ENCODE data around the gene DGKI. TPM values are rescaled to one million over a fixed set of nuclear protein-coding genes. Genes with fewer than 3 reads are reported as not detected.

DGKI gene
- total and polyA plus RNA-seq, 9 of the 15 experiments (the other 6 are each of a cell fraction or from before 2014, with no cell fraction given), result 0.11 to 0.54 (median 0.15) TPM; not detected in 5

GRCh38 chr7:137577184-137577583, 269.6 kb downstream of the DGKI start:
- TF ChIP-seq SNRNP70 (optimal IDR thresholded peaks at IDR 0.05; ENCODE audit: low read depth, low read length), result no peak
- no peak for TF ChIP-seq SFPQ (IDR thresholded peaks at IDR 0.05; ENCODE audit: low read depth, low read length)
- TF ChIP-seq PURB (CRISPR knock-in tag; IDR thresholded peaks at IDR 0.05; ENCODE audit: low read depth), result no peak
- no peak for TF ChIP-seq ZNF175 (CRISPR knock-in tag; IDR thresholded peaks at IDR 0.05; ENCODE audit: low read depth)
- TF ChIP-seq YBX1 (IDR thresholded peaks at IDR 0.05), result no peak
- TF ChIP-seq ZNF696 (CRISPR knock-in tag; conservative IDR thresholded peaks at IDR 0.05), result no peak
- TF ChIP-seq NFE2L1 (tag; IDR thresholded peaks at IDR 0.05; ENCODE audit: borderline replicate concordance, low read depth), result no peak
- TF ChIP-seq, protein P1, sequence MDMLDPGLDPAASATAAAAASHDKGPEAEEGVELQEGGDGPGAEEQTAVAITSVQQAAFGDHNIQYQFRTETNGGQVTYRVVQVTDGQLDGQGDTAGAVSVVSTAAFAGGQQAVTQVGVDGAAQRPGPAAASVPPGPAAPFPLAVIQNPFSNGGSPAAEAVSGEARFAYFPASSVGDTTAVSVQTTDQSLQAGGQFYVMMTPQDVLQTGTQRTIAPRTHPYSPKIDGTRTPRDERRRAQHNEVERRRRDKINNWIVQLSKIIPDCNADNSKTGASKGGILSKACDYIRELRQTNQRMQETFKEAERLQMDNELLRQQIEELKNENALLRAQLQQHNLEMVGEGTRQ (CRISPR knock-in tag; IDR thresholded peaks at IDR 0.05), result no peak
- no peak for TF ChIP-seq ZC3H8 (IDR thresholded peaks at IDR 0.05)
- TF ChIP-seq SPI1 (IDR thresholded peaks at IDR 0.05; ENCODE audit: borderline replicate concordance, low read depth, low read length), result no peak
- no peak overlapping the region for H3K27ac ChIP-seq (ENCODE audit: extremely low read depth, low read depth, low read length)
- H3K4me3 ChIP-seq, result no peak overlapping the region
- 4% methylated on average over 1 of the region's 1 CpG for WGBS (ENCODE audit: insufficient coverage, low coverage, missing lambda C conversion rate)
- no peaks in the 10 kb centered on the region for H3K79me2 ChIP-seq (ENCODE audit: control insufficient read depth, insufficient read depth, low read length)
- CTCF ChIA-PET (ENCODE audit: low intra/inter-chr PET ratio), result no interaction called here
- no peak overlapping the region for H2AFZ ChIP-seq (ENCODE audit: low read depth, low read length)
- BruUV-seq (replicated peaks), result no TSS peak
- ATAC-seq (no peak), DNase-seq (ENCODE audit: extremely low read depth in 1 of 4, low spot score in 3 of 4) (no peak), FAIRE-seq (no peak)
- in situ Hi-C loops (cut with MboI), result no loop called here
- H3K9me1 ChIP-seq (ENCODE audit: control insufficient read depth, insufficient read depth, low read length), result no peaks in the 10 kb centered on the region
- no peaks in the 10 kb centered on the region for H3K36me3 ChIP-seq (ENCODE audit: control insufficient read depth, insufficient read depth, low read length)
- no peak overlapping the region for H3K9ac ChIP-seq (ENCODE audit: insufficient read depth in 1 of 2, low read depth in 2 of 2, low read length in 2 of 2)
- H3K4me1 ChIP-seq (replicated peaks in 1 of 2; ENCODE audit: control insufficient read depth in 2 of 2, insufficient read depth in 2 of 2, low read length in 2 of 2), result no peaks in the 10 kb centered on the region
- intact Hi-C loops (cut with micrococcal nuclease), result no loop called here
- H3K4me2 ChIP-seq (ENCODE audit: insufficient read depth, low read length), result no peak overlapping the region
- no peaks in the 10 kb centered on the region for H3K9me3 ChIP-seq (replicated peaks; ENCODE audit: control insufficient read depth, insufficient read depth, low read depth, low read length)
- no peaks in the 10 kb centered on the region for H3K27me3 ChIP-seq (ENCODE audit: control insufficient read depth in 2 of 2, insufficient read depth in 2 of 2, low read length in 2 of 2)
- POLR2A ChIA-PET, result interaction anchor here (0.6 to 1.0 kb wide), 2 partner anchors 895 to 1761 kb away, joined by 3 read pairs; no protein-coding TSS in a partner anchor
- no peaks in the 10 kb centered on the region for H4K20me1 ChIP-seq (replicated peaks; ENCODE audit: control insufficient read depth, insufficient read depth, low read length)
